ENCODE data around the gene MTUS2.

MTUS2 gene

DNA sequence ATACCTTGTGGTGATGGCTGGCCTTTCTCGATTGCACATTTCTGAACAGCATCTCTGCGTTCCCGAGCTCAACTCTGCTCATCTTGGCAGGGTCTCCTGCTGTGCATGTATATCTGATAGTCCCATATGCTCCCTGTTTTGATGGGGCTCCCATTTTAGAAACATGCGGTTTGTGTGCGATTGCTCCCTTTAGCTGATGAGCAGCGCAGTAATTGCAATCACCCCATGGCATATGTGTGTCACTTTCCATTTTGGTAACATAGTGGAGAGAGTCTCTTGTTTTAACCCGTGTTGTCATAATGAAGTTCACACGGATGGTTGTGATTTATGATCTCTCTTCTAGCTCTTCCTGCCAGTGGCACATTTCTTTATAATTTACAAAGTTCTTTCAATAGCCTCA is 144.7 kb downstream of the MTUS2 start:
- H3K36me3 ChIP-seq: no peaks in the 10 kb centered on the region
- no peaks in the 10 kb centered on the region for H3K9me3 ChIP-seq
- TF ChIP-seq, protein P1, sequence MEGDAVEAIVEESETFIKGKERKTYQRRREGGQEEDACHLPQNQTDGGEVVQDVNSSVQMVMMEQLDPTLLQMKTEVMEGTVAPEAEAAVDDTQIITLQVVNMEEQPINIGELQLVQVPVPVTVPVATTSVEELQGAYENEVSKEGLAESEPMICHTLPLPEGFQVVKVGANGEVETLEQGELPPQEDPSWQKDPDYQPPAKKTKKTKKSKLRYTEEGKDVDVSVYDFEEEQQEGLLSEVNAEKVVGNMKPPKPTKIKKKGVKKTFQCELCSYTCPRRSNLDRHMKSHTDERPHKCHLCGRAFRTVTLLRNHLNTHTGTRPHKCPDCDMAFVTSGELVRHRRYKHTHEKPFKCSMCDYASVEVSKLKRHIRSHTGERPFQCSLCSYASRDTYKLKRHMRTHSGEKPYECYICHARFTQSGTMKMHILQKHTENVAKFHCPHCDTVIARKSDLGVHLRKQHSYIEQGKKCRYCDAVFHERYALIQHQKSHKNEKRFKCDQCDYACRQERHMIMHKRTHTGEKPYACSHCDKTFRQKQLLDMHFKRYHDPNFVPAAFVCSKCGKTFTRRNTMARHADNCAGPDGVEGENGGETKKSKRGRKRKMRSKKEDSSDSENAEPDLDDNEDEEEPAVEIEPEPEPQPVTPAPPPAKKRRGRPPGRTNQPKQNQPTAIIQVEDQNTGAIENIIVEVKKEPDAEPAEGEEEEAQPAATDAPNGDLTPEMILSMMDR (IDR thresholded peaks at IDR 0.05; ENCODE audit: low read depth, low read length): no peak
- peaks cover 19% of the 10 kb centered on the region for H3K27me3 ChIP-seq
- no peaks in the 10 kb centered on the region for H3K4me1 ChIP-seq
- DNase-seq: no peak
- no peak overlapping the region for H3K4me3 ChIP-seq (ENCODE audit: low read depth, low read length)

DNA sequence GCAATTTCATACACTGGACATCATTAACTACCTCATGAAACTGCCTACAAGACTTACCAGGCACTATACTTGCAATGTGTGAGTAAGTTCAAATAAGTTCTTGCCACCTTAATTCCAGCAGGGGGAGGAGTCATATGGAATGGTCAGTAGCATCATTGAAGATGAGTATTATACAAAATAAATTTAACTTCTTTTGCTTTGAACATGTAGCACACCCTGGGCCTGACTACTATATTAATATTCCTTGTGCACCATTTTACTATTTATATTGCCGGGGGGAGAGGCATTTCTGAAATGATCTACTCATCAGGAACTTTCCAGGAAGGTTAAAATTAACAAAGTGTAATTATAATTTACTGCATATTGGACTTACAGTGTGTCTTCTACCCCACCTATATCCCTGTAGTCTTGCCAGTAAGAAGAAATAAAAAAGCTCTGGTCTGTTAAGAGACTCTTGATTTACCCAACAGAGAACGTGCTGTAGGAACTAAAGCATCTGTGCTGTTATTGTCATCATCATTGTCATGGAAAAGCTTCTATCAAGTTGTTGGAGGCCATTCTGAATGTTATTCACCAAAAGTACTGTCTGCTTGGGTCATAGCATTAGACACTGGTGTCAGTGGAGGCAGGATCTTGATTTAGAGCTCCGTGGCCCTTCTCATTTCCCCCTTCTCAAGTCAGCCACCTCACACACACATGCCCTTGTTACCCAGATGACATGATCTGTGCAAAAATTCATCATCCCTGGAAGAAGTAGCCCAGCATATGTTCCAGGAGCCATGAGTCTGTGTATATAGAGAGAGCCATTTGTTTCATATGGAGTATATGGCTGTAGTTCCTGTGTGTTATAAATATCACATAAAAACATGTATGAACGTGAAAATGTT is 147.1 kb downstream of the MTUS2 start:
- TF ChIP-seq, protein P1 (IDR thresholded peaks at IDR 0.05; ENCODE audit: low read depth, low read length): no peak
- Histone ChIP-seq H3K9me3 (no peaks in the 10 kb centered on the region), H3K36me3 (no peaks in the 10 kb centered on the region), H3K4me1 (no peaks in the 10 kb centered on the region), H3K27me3 (peaks cover 33% of the 10 kb centered on the region), H3K4me3 (ENCODE audit: low read depth, low read length) (no peak overlapping the region)
- no peak for DNase-seq

DNA sequence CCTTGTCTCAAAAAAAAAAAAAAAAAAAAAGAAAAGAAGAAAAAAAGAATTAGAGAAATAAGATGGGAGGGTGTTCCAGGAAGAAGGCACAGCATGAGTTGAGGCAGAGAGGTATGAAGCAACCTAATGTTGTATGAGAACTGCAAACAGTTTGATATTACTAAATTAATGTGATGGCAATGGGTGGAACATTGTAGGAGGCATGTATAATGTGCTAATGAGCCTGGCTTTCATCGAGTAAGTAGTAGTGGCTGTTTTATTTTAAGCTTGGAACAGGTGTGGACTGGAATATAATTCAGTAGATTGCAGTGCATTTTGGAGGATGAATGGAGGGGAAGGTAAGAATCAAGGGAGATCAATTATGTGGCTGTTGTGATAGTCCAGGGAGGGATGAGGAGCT is 156.1 kb downstream of the MTUS2 start:
- peaks cover 47% of the 10 kb centered on the region for H3K27me3 ChIP-seq
- DNase-seq: no peak
- TF ChIP-seq, protein P1 (IDR thresholded peaks at IDR 0.05; ENCODE audit: low read depth, low read length): no peak

DNA sequence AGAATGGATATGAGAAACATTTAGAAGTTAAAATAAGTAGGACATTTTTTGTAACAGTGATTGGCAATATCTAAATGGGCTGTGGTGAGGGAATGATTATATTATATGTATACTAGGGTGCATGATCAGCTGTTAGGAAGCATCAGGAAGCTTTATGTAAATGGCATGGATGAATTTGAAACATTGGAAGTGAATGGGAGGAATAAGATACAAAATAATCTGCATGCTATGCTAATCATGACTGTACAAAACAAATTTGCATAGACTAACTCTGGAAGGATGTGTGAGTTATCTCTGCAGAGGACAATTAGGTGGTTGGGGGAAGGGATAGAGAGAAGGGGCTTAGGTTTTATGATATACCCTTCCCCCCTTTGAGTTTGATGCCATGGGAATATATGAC is 156.5 kb downstream of the MTUS2 start:
- no peaks in the 10 kb centered on the region for H3K36me3 ChIP-seq
- DNase-seq: no peak
- H3K4me3 ChIP-seq (ENCODE audit: low read depth, low read length): no peak overlapping the region
- no peaks in the 10 kb centered on the region for H3K4me1 ChIP-seq
- peaks cover 50% of the 10 kb centered on the region for H3K27me3 ChIP-seq
- no peaks in the 10 kb centered on the region for H3K9me3 ChIP-seq
- TF ChIP-seq, protein P1 (IDR thresholded peaks at IDR 0.05; ENCODE audit: low read depth, low read length): no peak

More for the DNA sequence above, 156.1 kb downstream of the MTUS2 start:
- Histone ChIP-seq H3K9me3 (no peaks in the 10 kb centered on the region), H3K4me1 (no peaks in the 10 kb centered on the region), H3K4me3 (ENCODE audit: low read depth, low read length) (no peak overlapping the region), H3K36me3 (no peaks in the 10 kb centered on the region)

DNA sequence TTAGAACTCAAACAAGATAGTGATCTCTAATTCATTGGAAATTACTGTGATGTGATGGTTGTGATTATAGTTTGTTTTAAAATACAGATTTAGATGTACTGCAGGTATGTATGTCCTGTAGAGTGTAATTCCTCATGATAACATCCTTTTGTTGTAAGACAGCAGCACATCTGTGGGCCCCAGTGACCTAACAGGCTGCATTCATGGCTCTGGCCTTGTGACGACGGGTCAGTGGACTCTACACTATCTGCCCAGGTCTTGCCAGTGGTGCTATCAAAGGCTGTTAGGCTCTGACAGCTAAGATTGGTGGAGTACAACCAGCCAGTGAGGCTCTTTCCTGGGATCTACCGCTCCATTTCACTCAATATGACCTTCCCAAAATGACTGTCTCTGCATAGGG is 158.4 kb downstream of the MTUS2 start:
- no peak for DNase-seq

More for the DNA sequence above, 158.4 kb downstream of the MTUS2 start:
- Histone ChIP-seq H3K36me3 (no peaks in the 10 kb centered on the region), H3K9me3 (no peaks in the 10 kb centered on the region), H3K27me3 (peaks cover 44% of the 10 kb centered on the region), H3K4me1 (no peaks in the 10 kb centered on the region), H3K4me3 (ENCODE audit: low read depth, low read length) (no peak overlapping the region)
- TF ChIP-seq, protein P1 (IDR thresholded peaks at IDR 0.05; ENCODE audit: low read depth, low read length): no peak

Data from BE2C (cell line).